Activated CD8-positive, alpha-beta memory T cell treated with anti-CD3 and anti-CD28 coated beads for 48 hours (primary cell): ENCODE measurements around the gene SLC25A29.

Experiments used
- DNase-seq, 3 experiments: peaks; one replicate each; pipeline ENCODE4 v3.0.0-alpha.2; 2020; ENCODE audit warnings: low read depth in 2 of 3, low spot score in 2 of 3

Gene SLC25A29

GRCh38 chr14:100332071-100332639 lies 25.9 kb upstream of the SLC25A29 start:
- DNase-seq, result no peak

GRCh38 chr14:100330388-100330931 lies 24.2 kb upstream of the SLC25A29 start:
- DNase-seq, result no peak

- no peak for DNase-seq
Measured at GRCh38 chr14:100330007-100330344, 23.7 kb upstream of the SLC25A29 start.

GRCh38 chr14:100329233-100330006 lies 23.2 kb upstream of the SLC25A29 start:
- no peak for DNase-seq

GRCh38 chr14:100328495-100329163 lies 22.4 kb upstream of the SLC25A29 start:
- no peak for DNase-seq

GRCh38 chr14:100327128-100327527 lies 20.9 kb upstream of the SLC25A29 start:
- no peak for DNase-seq

GRCh38 chr14:100325958-100326357 lies 19.7 kb upstream of the SLC25A29 start:
- no peak for DNase-seq

- DNase-seq, result no peak
Measured at GRCh38 chr14:100325231-100325632, 19.0 kb upstream of the SLC25A29 start.

GRCh38 chr14:100323942-100324307 lies 17.7 kb upstream of the SLC25A29 start:
- no peak for DNase-seq

- no peak for DNase-seq
Measured at GRCh38 chr14:100323121-100323941, 17.1 kb upstream of the SLC25A29 start, which contains the start of gene SLC25A47. Gene SLC25A47, plus strand, starts transcription at chr14:100323339. Its CDS starts 76 bp downstream, at chr14:100323415.

GRCh38 chr14:100322138-100322957 lies 16.1 kb upstream of the SLC25A29 start:
- DNase-seq, result no peak

GRCh38 chr14:100321473-100322137 lies 15.4 kb upstream of the SLC25A29 start:
- DNase-seq, result no peak

- DNase-seq, result no peak
Measured at GRCh38 chr14:100320157-100320856, 14.1 kb upstream of the SLC25A29 start.

- DNase-seq, result peak; percentile 52 to 65 (median 56)
Measured at GRCh38 chr14:100317912-100318808, 11.9 kb upstream of the SLC25A29 start.

GRCh38 chr14:100317389-100317788 lies 11.1 kb upstream of the SLC25A29 start:
- no peak for DNase-seq

GRCh38 chr14:100314724-100315123 lies 8.5 kb upstream of the SLC25A29 start:
- no peak for DNase-seq

GRCh38 chr14:100313464-100314230 lies 7.4 kb upstream of the SLC25A29 start:
- no peak for DNase-seq
